Measurements from ENCODE around the gene TBC1D5.
"Not testable (repeated sequence)": the region's sequence is repeated elsewhere in the genome, so short reads cannot be mapped to it uniquely, and the experiment has no call there.

TBC1D5 gene

GRCh38 chr3:17749281-17749680, 6.8 kb upstream of the TBC1D5 start:
- DNase-seq: no peak

- DNase-seq: no peak
Observed at GRCh38 chr3:17747890-17748247, 5.4 kb upstream of the TBC1D5 start.

GRCh38 chr3:17747174-17747889, 4.9 kb upstream of the TBC1D5 start:
- DNase-seq: no peak

GRCh38 chr3:17745894-17746293, 3.5 kb upstream of the TBC1D5 start:
- no peak for DNase-seq

GRCh38 chr3:17745301-17745700, 2.9 kb upstream of the TBC1D5 start:
- DNase-seq: no peak

- no peak for DNase-seq
Observed at GRCh38 chr3:17744693-17745092, 2.3 kb upstream of the TBC1D5 start.

- DNase-seq: no peak
Observed at GRCh38 chr3:17743658-17743995, 1.2 kb upstream of the TBC1D5 start.

GRCh38 chr3:17742880-17743657, 638 bp upstream of the TBC1D5 start:
- DNase-seq: no peak

- no peak for DNase-seq
Observed at GRCh38 chr3:17741621-17742101, 770 bp downstream of the TBC1D5 start.

GRCh38 chr3:17740721-17741141, 1.7 kb downstream of the TBC1D5 start:
- peak; percentile 63 to 81 for DNase-seq

- no peak for DNase-seq
Observed at GRCh38 chr3:17738921-17739320, 3.5 kb downstream of the TBC1D5 start.

GRCh38 chr3:17738219-17738618, 4.2 kb downstream of the TBC1D5 start:
- no peak for DNase-seq

GRCh38 chr3:17737591-17737990, 4.8 kb downstream of the TBC1D5 start:
- no peak for DNase-seq

GRCh38 chr3:17735362-17735761, 7.1 kb downstream of the TBC1D5 start:
- DNase-seq: not testable (repeated sequence)

GRCh38 chr3:17733768-17734167, 8.7 kb downstream of the TBC1D5 start:
- no peak for DNase-seq

- no peak for DNase-seq
Observed at GRCh38 chr3:17733215-17733614, 9.2 kb downstream of the TBC1D5 start.

GRCh38 chr3:17730318-17730967, 12.0 kb downstream of the TBC1D5 start:
- peak; percentile 96 to 99 for DNase-seq

- DNase-seq: no peak
Observed at GRCh38 chr3:17726313-17726712, 16.1 kb downstream of the TBC1D5 start.

GRCh38 chr3:17725844-17726243, 16.6 kb downstream of the TBC1D5 start:
- DNase-seq: not testable (repeated sequence)

- DNase-seq: no peak
Observed at GRCh38 chr3:17724948-17725347, 17.5 kb downstream of the TBC1D5 start.

GRCh38 chr3:17724122-17724521, 18.3 kb downstream of the TBC1D5 start:
- DNase-seq: no peak

- DNase-seq: no peak
Observed at GRCh38 chr3:17717411-17717810, 25.0 kb downstream of the TBC1D5 start.

- DNase-seq: no peak
Observed at GRCh38 chr3:17714473-17714872, 28.0 kb downstream of the TBC1D5 start.

- DNase-seq: no peak
Observed at GRCh38 chr3:17709236-17709810, 33.1 kb downstream of the TBC1D5 start.
